AG10803 (cell line): ENCODE measurements around the gene SLCO3A1.

Experiments
- DNase-seq: peaks from one replicate; pipeline ENCODE4 v3.0.0; 2010; ENCODE audit warnings: low read depth
- H3K4me3 ChIP-seq: 2 replicates; pipeline ENCODE4 v1.5.1; 2011; ENCODE audit warnings: mild to moderate bottlenecking, low read length, control low read depth
- CTCF ChIP-seq: conservative IDR thresholded peaks from 2 replicates; pipeline ENCODE4 v1.5.1; 2011; ENCODE audit warnings: mild to moderate bottlenecking, low read length, control low read depth, inconsistent platforms

Gene SLCO3A1

GRCh38 chr15:92076541-92076940, 223.0 kb downstream of the SLCO3A1 start:
- TF ChIP-seq CTCF = no peak
- H3K4me3 ChIP-seq = no peak overlapping the region
- no peak for DNase-seq

- DNase-seq = peak; percentile 58
- TF ChIP-seq CTCF = peak; percentile 82
- H3K4me3 ChIP-seq = no peak overlapping the region
These were observed 224.0 kb downstream of the SLCO3A1 start for GRCh38 chr15:92077353-92078085.

GRCh38 chr15:92078270-92078669, 224.8 kb downstream of the SLCO3A1 start:
- no peak for DNase-seq
- TF ChIP-seq CTCF = no peak
- no peak overlapping the region for H3K4me3 ChIP-seq

GRCh38 chr15:92079047-92079446, 225.5 kb downstream of the SLCO3A1 start:
- no peak for DNase-seq
- no peak overlapping the region for H3K4me3 ChIP-seq
- TF ChIP-seq CTCF = peak; percentile 30

- no peak overlapping the region for H3K4me3 ChIP-seq
- no peak for TF ChIP-seq CTCF
- DNase-seq = no peak
These were observed 226.2 kb downstream of the SLCO3A1 start for GRCh38 chr15:92079647-92080255.

- TF ChIP-seq CTCF = peak; percentile 95
- no peak overlapping the region for H3K4me3 ChIP-seq
- peak; percentile 66 for DNase-seq
These were observed 228.7 kb downstream of the SLCO3A1 start for GRCh38 chr15:92082006-92082843.
